ENCODE measurements around the gene RPL29.

The RPL29 gene

GRCh38 chr3:51966486-51966885 is 29.2 kb downstream of the RPL29 start:
- peak in 10 of 58 donors; percentile 28 to 74 (median 46) for DNase-seq

- DNase-seq: peak in 51 of 58 donors; percentile 8 to 89 (median 63)
Observed at GRCh38 chr3:51966016-51966415, 29.7 kb downstream of the RPL29 start.

DNA sequence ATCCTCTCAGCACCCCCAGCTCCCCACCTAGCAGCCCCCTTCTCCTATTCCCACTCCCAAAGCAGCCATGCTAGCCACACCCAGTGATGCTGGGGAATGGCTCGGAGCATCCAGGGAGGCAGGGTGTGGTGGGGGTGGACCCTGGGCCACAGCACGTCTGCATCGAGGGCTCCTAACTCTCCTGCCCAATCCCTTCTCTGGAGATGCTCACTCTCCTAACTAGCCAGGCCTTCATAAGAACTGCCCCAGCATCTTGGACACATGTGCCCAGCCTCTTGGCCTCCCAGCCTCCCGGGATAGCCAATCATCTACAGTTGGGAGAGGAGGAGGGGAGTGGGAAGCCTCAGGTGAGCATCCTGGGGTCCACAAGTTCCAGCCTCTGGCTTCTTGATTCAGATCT is 31.2 kb downstream of the RPL29 start:
- DNase-seq: no peak

DNA sequence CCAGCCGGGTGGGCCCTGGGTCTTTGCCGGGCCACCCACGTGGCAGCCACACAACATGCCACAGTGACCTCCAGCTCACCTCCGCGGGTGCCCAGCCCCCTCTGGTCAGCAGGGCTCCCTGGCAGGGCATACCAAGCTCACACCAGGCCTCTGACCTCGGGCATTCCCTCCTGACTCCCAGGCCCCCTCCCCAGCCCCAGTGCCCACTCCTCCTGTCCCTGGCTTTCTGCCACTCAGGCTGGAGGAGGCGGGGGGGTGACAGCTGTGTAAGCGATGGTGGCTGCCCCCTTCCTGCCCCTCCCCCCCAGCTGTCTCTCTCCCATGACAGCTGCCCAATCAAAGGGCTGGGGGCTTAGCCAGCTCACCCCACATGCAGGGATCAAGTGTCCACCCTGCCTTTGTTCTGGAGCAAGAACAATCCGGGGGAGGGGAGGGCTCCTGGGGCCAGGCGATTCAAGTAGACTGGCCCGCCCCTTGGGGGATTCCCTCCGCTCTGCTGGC is 31.7 kb downstream of the RPL29 start:
- peak in 32 of 58 donors; percentile 15 to 81 (median 38) for DNase-seq

GRCh38 chr3:51962854-51963530 is 32.7 kb downstream of the RPL29 start:
- peak in 12 of 58 donors; percentile 6 to 47 (median 25) for DNase-seq

DNA sequence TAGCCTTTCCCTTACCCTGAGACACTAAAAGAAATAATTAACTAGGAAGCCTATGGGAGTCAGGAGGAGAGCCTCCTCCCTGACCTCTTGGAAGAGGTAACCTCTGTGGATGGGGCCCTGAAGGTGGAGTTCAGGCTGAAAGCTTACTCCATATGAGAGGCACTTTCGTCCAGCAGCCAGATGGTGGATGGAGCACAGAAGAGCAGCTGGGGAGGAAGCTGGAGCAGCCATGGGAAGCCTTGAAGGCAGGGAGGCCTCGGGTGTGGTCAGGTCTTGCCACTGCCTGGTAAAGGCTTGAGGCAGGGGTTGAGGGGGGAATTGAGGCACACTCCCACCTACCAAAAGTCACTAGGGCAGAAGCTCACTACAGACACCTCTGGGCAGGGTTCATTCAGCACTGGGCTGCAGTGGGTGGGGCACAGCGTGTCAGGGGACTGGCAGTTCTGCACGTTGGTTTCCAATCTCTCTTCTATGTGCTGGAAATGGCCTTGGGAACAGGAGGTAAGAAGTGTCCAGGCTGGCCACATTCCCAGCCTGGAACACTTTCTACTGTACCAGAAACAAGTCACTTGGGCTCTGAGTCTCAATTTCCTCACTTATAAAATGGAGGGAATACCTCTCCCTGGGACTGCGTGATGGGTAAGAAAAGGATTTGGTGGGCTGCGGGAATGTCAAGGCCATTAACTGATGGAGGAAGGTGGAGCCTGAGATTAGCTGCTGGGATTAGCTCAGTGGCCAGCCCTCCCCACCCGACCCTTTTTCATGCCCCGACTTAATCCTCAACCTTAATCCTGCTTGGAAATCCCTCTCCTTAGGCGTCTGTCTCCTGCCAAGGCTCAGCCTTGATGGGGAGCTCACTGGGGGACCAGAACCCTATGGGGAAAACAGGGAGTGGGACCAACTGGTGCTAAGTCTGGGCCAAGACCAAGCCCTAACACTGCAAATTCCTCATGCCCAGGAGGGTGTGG is 33.8 kb downstream of the RPL29 start:
- DNase-seq: no peak

GRCh38 chr3:51961011-51961410 is 34.7 kb downstream of the RPL29 start:
- no peak for DNase-seq

DNA sequence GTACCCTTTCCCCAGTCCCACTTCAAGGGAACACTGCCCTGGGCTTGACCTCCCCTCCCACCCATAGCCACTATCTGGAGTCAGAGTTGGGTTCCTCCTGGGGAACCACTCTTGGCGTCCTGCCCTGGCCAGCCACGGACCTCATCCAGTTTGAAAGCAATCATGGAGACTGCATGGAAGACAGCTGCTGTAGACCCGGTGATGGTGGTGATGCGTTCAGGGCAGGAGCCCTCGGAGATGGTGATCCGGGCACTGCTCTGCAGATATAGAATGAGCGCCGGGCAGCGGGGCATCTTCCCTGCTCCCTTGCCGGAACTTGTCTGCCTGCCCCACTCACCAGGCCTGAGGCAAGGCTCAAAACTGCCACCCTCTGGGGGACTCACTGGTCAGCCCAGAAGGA is 35.3 kb downstream of the RPL29 start:
- no peak for DNase-seq

DNA sequence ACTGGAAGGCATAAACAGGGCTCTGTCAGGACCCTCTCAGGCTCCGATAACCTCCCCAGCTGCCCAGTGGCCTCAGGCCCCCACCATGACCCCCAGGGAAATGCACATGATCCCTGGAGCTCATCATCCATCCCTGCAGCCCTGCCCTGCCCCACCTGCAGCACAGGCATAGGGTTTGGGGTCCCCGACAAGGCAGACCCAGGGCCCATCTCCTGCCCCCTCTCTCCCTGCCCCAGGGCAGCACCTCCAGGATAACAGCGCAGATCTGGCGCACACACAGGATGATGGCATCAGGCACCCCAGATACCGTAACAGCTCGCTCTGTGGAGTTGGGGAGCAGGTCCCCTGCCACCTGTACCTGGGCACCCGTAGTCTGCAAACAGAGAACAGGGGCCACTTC is 36.0 kb downstream of the RPL29 start:
- DNase-seq: no peak

DNA sequence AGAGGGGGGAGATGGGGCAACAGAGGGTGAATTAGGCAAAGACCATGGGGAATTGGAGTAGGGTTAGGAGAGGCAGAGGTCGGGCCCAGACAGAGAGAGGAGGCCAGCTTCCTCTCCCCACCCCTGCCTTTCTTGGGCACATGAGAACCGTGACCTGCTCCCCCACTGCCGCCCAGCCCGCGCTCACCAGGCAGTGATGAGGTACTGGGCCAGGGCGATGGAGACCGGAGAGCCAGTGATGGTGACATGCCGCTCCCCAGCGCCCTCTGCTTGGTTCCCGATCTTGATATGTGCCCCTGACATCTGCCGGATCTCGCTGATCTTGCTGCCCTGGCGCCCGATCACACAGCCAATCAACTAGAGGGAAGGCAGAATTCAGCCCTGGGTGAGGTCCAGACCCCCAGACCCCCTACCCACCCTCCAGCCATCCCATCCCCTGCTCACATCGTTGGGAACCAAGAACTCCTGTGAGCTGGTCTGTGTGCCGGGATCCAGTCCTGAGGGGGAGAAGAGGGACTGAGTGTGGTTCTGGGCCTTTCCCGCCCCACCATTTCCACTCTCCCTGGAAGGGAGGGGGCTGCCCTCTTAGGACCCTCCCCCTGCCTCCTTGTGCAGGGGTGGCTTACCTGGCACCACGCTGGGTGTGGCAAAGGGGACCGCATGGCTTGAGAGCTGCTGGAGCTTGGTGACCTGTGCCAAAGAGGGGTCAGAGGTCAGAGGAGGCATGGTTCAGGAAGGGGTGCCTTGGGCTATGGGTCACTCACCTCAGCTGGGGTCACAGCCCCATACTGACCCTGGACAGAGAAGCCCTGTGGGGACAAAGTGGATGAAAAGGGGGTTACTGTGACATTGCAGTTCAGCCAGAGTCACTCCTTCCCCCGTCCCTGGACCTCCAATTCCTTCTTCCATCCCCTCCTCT is 36.8 kb downstream of the RPL29 start:
- DNase-seq: no peak

DNA sequence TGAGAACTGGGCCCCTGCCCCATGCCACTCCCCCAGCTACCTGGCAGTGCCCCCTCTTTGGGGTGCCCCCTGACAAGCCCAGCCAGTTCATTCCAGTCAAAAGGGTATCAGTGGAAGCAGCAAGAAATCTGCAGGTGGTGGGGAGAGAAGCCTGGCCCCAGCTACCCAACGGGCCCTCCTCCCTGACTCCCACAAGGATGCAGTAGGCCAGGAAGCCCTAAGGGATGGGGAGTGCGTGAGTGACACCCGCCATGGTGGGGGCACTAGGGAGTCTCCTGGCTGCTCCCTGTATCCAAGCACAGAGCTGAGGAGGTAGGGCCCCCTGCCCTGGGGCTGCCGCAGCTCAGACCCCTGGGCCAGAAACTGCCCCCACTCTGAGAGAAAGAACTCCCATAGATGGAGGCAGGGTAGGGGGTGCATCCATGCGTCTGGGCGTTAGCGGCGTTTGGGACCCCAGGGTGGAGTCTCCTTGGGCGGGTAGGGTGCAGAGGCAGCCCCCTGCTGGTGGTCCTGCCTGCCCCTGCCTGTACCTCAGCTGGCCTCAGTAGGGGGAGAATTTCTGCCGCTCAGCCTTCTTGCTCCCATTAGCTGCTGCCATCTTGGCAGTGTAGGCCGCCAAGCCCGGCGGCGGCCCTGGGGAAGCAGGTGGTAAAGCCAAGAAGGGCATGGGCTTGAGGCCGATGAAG is 38.0 kb downstream of the RPL29 start:
- DNase-seq: no peak

DNA sequence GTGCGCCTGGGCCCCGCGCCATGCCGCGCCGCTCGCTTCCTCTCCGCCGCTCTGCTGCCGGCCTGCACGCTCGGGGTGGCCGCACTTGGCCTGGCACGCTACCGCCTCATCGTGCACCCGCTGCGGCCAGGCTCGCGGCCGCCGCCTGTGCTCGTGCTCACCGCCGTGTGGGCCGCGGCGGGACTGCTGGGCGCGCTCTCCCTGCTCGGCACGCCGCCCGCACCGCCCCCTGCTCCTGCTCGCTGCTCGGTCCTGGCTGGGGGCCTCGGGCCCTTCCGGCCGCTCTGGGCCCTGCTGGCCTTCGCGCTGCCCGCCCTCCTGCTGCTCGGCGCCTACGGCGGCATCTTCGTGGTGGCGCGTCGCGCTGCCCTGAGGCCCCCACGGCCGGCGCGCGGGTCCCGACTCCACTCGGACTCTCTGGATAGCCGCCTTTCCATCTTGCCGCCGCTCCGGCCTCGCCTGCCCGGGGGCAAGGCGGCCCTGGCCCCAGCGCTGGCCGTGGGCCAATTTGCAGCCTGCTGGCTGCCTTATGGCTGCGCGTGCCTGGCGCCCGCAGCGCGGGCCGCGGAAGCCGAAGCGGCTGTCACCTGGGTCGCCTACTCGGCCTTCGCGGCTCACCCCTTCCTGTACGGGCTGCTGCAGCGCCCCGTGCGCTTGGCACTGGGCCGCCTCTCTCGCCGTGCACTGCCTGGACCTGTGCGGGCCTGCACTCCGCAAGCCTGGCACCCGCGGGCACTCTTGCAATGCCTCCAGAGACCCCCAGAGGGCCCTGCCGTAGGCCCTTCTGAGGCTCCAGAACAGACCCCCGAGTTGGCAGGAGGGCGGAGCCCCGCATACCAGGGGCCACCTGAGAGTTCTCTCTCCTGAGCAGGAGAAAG is 39.6 kb downstream of the RPL29 start:
- peak in 46 of 58 donors; percentile 15 to 81 (median 63) for DNase-seq

DNA sequence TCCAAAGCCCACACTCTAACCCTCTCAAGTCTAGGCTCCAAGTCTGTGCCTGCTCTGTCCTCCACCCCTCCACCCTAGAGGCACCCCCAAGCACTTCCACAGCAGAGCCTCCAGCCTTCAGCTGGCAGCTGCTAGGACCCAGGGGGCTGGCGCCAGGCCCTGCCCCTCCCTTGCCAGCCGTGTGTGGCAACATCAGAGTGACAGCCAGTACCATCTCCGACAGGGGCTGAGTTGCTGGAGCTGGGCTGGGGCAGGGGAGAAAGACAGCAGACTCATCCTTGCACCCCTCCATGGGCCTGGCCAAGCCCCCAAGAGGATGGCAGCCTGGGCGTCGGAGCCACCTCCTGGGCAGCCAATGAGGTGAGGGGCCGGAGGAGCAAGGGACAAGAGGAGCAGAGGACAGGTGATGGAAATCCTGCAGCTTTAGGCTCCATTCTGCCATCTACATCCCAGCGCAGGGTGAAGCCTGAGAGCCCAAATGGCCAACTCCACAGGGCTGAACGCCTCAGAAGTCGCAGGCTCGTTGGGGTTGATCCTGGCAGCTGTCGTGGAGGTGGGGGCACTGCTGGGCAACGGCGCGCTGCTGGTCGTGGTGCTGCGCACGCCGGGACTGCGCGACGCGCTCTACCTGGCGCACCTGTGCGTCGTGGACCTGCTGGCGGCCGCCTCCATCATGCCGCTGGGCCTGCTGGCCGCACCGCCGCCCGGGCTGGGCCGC is 40.4 kb downstream of the RPL29 start, which contains the start of gene GPR62:
TSS of gene GPR62 (plus strand) at position 207 of the 718 bp plus-strand sequence. CDS start at position 479, 272 bp downstream.
- peak in 53 of 58 donors; percentile 19 to 92 (median 71) for DNase-seq

DNA sequence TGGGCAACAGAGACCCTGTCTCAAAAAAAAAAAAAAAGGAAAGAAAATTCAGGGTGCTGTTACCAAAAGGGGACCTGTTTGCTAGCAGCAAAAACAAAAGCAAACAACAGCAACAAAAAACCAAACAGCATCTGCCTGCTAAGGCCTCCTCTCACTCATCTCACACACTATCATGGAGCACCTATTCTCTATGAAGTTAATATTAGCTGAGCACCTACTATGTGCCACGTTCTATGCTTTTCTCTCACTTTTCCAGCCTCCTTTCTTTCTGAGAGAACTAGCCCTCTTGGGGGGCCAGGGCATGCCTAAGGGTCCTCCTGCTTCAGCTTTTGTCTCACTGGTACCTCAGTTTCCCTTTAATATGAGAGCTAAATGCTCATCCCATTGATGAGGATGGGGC is 41.0 kb downstream of the RPL29 start:
- no peak for DNase-seq

DNA sequence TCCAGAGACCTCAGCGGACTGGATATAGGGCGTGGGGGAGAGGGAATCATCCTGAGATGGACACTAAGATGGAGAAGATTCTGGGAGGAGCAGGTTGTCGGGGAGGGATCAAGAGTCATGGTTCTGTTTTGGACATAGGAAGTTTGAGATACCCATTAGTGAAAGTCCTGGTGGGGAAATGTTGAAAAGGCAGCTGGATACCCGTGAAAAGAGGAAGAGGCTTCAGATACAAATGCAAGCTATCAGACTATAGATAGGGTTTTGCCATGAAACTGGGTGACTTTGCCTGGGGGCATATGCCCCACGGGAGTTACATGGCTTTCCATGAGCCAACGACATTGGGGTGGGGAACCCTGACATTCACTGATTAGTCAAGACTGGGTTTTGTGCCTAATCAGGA is 41.6 kb downstream of the RPL29 start:
- no peak for DNase-seq

- DNase-seq: no peak
Observed at GRCh38 chr3:51953445-51953844, 42.2 kb downstream of the RPL29 start.

DNA sequence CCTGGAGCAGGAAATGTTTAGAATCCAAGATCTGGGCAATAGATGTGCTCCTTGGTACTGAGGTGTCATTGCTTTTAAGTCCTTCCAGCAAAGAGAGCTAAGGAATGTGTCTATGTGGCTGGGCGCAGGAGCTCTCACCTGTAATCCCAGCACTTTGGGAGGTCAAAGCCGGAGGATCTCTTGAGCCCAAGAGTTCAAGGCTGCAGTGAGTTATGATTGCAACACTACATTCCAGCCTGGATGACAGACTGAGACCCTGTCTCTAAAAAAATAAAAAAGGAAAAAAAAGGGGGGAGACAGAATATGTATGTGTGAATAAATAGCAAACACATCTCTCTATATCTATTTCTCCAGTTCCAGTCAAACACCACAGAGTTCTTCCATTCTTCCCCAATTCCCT is 44.8 kb downstream of the RPL29 start:
- no peak for DNase-seq

- DNase-seq: no peak
Observed at GRCh38 chr3:51949121-51949520, 46.6 kb downstream of the RPL29 start.

All from anterior cingulate cortex (tissue), 58 donors.